GF-D8 (cell line): ENCODE measurements around the gene TRPM7.

Experiments
- DNase-seq: peaks from one replicate; lab custom pipeline; 2025; lab: John Stamatoyannopoulos, UW

The TRPM7 gene

DNA sequence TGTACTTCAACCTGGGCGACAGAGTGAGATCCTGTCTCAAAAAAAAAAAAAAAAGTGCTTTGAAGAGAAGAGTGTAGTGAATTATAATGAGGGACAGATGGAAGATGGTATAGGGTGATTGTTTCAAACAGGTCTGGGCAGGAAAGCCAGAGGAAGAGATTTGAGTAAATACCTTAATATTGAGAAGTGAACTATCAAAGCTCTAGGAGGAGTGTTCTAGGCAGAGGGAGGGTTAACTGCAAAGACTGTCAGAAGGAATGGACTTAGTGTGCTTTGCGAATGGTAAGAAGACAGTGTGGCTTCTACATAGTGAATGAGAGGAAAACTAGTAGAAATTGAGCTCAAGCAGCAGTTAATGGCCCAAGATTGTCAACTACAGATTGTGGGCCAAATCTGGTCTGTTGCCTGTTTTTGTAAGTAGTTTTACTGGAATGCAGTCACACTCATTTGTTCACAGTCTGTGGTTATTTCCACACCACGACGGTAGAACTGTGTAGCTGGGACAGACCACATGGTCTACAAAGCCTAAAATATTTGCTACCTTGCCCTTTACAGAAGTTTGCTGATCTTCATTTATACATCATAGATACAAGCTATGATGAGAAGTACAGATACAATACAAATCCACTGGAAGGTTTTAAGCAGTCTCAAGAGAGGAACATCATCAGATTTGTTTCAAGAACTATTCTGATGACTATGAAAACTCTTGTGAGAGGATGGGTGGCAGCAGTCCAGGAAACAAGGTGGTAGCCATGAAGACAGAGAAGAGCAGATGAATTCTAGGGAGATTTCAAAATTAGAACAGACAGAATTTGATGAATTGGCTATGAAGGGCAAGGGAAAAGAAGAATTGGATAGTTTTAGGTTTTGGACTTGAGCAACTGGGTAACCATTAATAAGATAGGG lies 123.6 kb downstream of the TRPM7 start:
- no peak for DNase-seq

DNA sequence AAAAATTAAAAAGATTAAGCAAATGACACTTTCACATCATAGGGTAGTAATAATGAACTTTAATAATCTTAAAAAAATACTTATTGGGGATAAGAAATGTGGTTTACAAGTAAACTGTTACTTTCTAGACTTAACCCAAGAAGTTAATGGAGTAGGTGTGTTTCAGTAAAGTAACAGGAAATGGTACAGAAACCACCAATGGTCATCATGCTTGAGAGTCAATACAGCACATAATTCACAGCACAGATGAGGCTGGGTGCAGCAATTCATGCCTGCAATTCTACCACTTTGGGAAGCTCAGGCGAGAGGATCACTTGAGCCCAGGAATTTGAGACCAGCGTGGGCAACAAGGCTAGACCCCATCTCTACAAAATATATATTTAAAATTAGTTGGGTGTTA lies 128.6 kb downstream of the TRPM7 start:
- DNase-seq = no peak

DNA sequence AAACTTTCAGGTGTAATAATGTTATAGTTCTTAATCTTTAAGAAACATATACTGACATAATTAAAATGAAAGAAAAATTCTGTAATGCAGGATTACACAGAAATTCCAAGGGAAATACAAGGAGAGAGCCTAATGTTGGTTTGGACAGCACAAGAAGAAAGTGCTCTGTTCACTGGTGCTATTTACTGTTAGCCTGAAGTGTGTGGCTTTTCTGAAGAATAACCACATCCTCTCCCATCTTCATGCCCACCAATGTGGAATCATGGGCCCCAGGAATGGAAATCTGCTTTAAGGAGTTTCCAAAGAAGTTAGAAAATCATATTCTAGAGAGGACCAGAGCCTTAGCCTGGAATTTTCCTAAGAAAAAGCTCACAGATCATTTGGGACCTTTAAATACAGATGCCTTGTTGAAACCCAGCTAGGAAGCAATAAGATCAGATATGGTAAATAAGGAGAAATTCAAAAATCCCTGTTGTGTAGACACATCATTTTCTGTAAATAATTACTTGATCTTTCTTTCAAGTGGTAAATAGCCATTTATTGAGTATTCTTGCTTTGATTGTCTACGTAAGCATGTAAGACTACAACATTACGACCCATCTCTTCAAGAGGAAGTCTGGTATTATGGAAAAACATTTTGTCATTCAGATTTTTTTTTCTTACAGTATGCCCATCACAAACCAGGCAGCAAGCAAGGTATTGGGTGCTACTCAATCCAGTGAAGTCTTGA lies 129.8 kb downstream of the TRPM7 start:
- no peak for DNase-seq

DNA sequence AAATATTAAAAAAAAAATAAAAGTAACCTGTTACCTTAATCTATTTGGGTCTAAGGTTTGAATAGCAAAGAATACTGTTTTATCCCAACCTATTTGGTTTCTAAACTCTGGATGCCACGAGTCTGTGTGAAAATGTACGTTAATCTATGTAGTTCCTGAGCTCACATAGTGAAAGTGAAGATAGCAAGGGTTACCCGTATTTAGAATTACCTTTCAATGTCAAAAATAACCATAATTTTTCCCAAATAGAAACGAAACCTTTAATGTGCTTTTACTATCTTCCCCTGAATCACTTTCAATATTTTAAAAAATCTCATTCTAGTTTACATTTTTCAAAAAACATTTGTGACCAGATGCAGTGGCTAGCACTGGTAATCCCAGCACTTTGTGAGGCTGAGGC lies 134.4 kb downstream of the TRPM7 start:
- DNase-seq = no peak

DNA sequence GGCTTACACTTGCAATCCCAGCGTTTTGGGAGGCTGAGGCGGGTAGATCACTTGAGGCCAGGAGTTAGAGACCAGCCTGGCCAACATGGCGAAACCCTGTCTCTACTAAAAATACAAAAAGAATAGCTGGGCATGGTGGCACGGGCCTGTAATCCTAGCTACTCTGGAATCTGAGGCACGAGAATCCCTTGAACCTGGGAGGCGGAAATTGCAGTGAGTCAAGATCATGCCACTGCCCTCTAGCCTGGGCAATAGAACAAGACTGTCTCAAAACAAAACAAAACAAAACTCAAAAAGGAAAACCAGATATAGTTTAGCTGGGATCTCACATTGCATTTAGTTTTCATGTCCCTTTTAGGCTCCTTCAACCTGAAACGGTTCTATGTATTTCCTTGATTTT lies 137.3 kb downstream of the TRPM7 start:
- DNase-seq = no peak

DNA sequence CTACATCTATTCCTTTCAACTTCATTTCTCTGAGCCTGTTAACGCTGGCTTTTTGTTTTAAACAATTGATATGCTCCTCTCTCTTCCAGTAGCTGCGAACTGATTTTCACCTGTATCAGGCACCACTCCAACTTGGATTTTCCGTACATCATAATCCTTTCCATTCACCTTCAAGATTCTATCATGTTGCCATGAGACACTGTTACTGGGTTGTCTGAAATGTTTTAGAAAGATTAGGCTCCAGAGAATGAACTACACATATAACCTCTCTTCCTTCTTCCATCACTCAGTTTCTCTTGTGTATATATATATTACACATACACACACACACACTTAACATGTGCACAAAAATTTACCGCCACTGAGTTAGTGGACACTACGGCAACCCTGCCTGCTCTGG lies 140.0 kb downstream of the TRPM7 start, which contains the start of gene USP50:
TSS of gene USP50 (minus strand) at position 101 of the 400 bp plus-strand sequence. CDS start 141 bp downstream, outside the sequence.
- no peak for DNase-seq

DNA sequence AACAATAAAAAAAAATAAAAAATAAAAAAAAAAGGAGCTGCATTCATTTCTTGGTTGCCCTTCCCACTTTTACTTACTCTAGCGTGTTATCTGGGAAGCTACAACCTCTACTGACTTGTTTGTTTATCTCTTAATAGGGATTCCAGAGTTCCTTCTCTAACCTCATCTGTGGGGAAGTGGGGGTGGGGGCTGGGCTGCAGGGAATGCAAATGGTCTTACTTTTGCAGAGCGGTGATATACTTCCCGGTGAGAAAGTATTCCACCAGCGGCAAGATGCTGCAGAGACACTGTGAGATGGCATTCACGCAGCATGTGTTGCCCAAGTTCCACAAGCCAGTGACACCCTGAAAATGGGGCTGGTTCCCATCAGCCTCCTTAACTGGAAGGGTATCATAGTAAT lies 142.2 kb downstream of the TRPM7 start:
- no peak for DNase-seq

DNA sequence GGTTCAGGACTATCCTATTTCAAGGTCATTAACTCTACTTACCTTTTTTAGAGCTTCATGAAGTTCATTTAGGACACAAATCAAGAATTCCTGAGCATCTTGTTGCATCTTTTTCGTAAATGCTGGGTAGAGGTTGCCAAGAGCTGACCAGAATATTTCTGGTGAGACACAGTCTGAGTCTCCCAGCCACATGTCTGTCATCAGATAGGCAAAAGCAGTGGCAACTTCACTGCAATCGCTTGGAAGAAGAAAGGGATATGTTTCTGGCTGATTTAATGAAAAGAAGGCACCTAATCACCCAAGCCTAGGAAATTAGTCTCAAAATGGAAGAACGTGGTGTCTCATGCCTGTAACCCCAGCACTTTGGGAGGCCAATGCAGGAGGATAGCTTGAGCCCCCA lies 143.0 kb downstream of the TRPM7 start:
- no peak for DNase-seq

DNA sequence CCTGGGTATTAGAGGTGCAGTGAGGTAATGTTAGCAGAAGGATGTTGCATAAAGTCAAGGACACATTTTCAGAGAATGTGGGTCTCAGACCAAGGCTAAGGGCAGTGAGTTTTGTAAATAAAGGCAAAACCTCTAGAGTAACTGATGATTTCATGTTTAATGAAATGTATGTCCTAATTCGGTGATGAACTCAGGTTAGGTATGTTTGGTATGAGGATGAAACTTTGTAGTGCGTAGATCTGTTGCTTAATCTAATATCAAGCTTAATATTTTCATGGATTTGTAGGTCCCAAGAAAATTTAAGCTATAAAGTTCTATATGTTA lies 143.7 kb downstream of the TRPM7 start:
- DNase-seq = no peak

DNA sequence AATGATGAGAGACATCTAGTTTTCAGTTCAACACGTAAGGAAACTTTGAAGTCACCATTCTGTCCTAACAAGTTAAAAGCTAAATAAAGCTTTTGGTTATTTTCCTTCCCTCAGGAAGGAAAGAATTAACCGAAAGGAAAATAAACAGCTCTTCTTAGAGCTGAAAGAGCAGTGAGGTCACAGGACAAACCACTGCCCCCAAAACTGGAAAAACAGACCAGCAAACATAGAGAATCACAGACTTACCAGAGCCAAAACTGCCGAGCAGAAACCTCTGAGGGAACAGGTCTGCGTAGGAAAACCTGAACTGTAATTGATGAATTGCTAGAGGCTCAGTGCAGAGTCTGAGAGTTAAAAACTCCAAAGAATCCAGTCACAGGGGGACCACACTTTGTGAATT lies 154.8 kb downstream of the TRPM7 start:
- no peak for DNase-seq

DNA sequence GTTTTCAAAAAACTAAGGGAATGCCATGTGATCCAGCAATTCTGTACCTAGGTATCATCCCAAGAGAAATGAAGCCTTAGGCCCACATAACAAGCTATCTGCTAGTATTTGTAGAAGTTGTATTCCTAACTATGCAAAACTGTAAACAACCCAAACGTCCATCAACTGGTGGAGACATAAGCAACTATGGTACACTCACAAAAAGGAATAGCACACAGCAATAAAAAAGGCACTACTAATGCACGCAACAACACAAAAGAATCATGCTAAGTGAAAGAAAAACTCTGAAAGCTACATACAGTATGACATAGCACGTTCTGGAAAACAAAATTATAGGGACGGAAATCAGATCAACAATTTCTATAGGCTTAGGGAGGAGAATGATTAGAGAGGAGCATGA lies 155.4 kb downstream of the TRPM7 start:
- no peak for DNase-seq

DNA sequence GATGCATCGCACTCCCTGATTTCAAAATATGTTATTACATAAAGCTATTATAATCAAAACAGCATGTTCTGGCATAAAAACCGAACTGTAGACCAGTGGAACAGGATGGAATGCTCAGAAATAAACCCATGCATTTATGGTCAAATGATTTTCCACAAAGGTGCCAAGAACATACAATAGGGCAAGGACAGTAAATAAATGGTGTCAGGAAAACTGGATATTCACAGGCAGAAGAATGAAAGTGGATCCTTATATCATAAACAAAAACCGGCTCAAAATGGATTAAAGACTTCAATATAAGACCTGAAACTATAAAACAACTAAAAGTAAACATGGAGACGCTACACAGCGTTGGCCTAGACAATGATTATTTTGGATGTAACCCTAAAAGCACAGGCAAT lies 162.7 kb downstream of the TRPM7 start:
- no peak for DNase-seq

DNA sequence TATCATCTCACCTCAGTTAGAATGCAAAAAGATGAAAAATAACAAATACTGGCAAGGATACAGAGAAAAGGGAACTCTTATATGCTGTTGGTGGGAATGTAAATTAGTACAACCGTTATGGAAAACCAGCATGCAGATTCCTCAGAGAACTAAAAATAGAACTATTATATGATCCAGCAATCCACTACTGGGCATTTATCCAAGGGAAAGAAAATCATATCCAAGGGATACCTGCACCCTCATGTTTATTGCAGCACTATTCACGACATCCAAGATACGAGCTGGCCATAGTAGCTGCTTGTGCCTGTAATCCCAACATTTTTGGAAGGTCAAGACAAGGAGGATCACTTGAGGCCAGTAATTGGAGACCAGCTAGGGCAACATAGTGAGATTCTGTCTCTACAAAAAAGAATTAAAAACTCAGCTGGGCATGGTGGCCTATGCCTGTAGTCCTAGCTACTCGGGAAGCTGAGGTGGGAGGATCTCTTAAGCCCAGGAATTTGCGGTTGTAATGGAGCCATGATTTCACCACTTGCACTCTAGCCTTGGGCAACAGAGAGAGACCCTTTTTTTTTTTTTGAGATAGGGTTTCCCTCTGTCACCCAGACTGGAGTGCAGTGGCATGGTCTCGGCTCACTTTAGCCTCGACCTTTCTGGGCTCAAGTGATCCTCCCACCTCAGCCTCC lies 166.7 kb downstream of the TRPM7 start:
- no peak for DNase-seq

DNA sequence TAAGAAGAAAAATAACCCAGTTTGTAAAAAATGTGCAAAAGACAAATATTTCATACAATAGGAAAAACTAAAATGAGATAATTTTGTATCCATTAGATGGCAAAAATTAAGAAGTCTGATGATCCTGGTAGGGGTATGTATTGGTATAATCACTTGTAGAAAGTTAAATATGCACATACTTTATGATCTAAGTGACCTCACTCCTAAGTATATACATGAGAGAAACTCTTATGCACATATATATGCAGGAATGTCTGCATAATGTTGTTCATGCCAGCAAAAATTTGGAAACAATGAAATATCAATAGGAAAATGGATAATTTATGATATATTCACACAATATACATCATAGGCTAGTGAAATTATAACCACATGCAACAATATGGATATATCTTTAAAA lies 173.6 kb downstream of the TRPM7 start:
- no peak for DNase-seq
